HEK293T (cell line): ENCODE results near the gene PLA2G4A.

Source experiments
- BHLHE40 ChIP-seq: fragments of 450-650 bp; IDR thresholded peaks from 2 replicates; pipeline ENCODE4 v1.6.1; 2016; ENCODE audit warnings: mild to moderate bottlenecking, moderate library complexity, borderline replicate concordance
- L3MBTL2 ChIP-seq: fragments of 450-650 bp; conservative IDR thresholded peaks from 2 replicates; pipeline ENCODE4 v1.6.1; 2016; ENCODE audit warnings: mild to moderate bottlenecking
- LEF1 ChIP-seq: fragments of 450-650 bp; IDR thresholded peaks from 2 replicates; pipeline ENCODE4 v1.6.1; 2017; ENCODE audit warnings: mild to moderate bottlenecking, borderline replicate concordance
- PKNOX1 ChIP-seq: fragments of 450-650 bp; IDR thresholded peaks from 2 replicates; pipeline ENCODE4 v1.6.1; 2016
- SP1 ChIP-seq: fragments of 450-650 bp; IDR thresholded peaks from 2 replicates; pipeline ENCODE4 v1.6.1; 2017
- SUZ12 ChIP-seq: fragments of 450-650 bp; IDR thresholded peaks from 2 replicates; pipeline ENCODE4 v1.6.1; 2016; ENCODE audit warnings: mild to moderate bottlenecking
- TARDBP ChIP-seq: fragments of 450-650 bp; IDR thresholded peaks from 2 replicates; pipeline ENCODE4 v1.6.1; 2016
- ZNF384 ChIP-seq: fragments of 450-650 bp; IDR thresholded peaks from 2 replicates; pipeline ENCODE4 v1.6.1; 2016

GRCh38 chr1:186975220-186975619 is 146.5 kb downstream of the PLA2G4A start:
- TF ChIP-seq ZNF384 = no peak
- no peak for TF ChIP-seq SP1
- no peak for TF ChIP-seq L3MBTL2
- TF ChIP-seq LEF1 = no peak
- TF ChIP-seq BHLHE40 = no peak
- TF ChIP-seq SUZ12 = no peak
- no peak for TF ChIP-seq PKNOX1
- TF ChIP-seq TARDBP = no peak
